Upper lobe of right lung (tissue), 1 donor: ENCODE measurements around the gene MEIKIN. TPM values are rescaled to one million over a fixed set of nuclear protein-coding genes. Genes with fewer than 3 reads are reported as not detected.

Experiments
- ATAC-seq: fragments of 200-7000 bp; cut with Tn5 transposase; one replicate; pipeline ENCODE4 v1.9.1; 2020; ENCODE audit warnings: mild to moderate bottlenecking, moderate library complexity
- DNase-seq: peaks from one replicate; pipeline ENCODE4 v3.0.0-alpha.2; 2020
- H3K27ac ChIP-seq: fragments of 200-600 bp; one replicate; pipeline ENCODE4 v1.8.0; 2022
- H3K27me3 ChIP-seq: fragments of 200-600 bp; one replicate; pipeline ENCODE4 v1.8.0; 2022; ENCODE audit warnings: mild to moderate bottlenecking
- H3K36me3 ChIP-seq: fragments of 200-600 bp; one replicate; pipeline ENCODE4 v1.8.0; 2022
- H3K4me1 ChIP-seq: fragments of 200-600 bp; one replicate; pipeline ENCODE4 v1.8.0; 2022
- H3K4me3 ChIP-seq: fragments of 200-600 bp; one replicate; pipeline ENCODE4 v1.8.0; 2022; ENCODE audit warnings: mild to moderate bottlenecking
- H3K9me3 ChIP-seq: fragments of 200-600 bp; one replicate; pipeline ENCODE4 v1.8.0; 2022
- CTCF ChIP-seq: fragments of 200-600 bp; IDR thresholded peaks from one replicate; pipeline ENCODE4 v1.8.0; 2022; ENCODE audit warnings: antibody characterized with exemption
- intact Hi-C: fragments of 100-400 bp; cut with DNase I; formaldehyde crosslinking; loops from one replicate; pipeline ENCODE4 v1.11.0; 2022
- total RNA-seq: library from RNA; stranded (reverse); fragmentation: NEBNext Ultra II Directional; extraction: Animal tissue kit (Norgen Biotek cat#: 25700); gene quantifications from one replicate; pipeline ENCODE4 v1.2.1, GENCODE V29; 2021
- donor health status: DM: no; HTN: yes; CAD: no; lungs with severe emphysema.

The MEIKIN gene
- total RNA-seq, 1 donor from 2014 or later = not detected

DNA sequence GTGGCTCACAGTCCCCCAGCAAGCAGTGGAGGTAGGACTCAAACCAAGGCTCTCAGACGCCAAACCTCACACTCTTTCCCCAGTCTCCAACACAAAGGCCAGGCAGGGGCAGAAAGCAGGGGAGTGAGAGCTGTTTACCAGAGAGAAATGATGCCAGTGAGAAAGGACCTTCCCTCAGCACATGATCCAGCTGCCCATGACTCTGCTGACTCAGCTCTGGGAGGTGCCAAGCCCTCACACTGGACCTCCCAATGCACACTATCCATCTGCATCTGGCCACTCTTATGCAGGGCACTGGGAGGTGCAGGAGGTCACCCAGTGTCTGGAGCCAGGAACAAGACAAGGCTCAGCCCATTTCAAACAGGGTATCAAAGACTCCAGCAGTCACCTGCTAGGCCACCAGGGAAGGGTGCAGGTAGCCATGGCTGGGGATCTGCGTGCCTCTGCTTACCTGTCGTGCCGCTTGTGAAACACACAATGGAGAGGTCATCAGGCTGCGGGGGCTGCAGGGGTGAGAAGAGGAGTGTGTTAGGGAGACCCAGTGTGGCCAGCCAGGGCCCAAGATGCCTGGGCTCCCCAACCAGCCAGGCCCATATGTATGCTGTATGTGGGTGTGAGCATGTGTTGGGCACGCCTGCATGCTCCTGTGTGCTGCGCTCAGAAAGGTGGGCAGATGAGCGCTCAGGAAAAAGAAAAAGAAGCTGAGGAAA is 39.6 kb upstream of the MEIKIN start:
- no peak for ATAC-seq
- Histone ChIP-seq H3K4me3 (no peak overlapping the region), H3K4me1 (peaks cover 3% of the 10 kb centered on the region), H3K27ac (no peak overlapping the region), H3K27me3 (no peaks in the 10 kb centered on the region), H3K36me3 (no peaks in the 10 kb centered on the region), H3K9me3 (no peaks in the 10 kb centered on the region)
- TF ChIP-seq CTCF = no peak
- DNase-seq = no peak
- intact Hi-C loops = no loop called here

DNA sequence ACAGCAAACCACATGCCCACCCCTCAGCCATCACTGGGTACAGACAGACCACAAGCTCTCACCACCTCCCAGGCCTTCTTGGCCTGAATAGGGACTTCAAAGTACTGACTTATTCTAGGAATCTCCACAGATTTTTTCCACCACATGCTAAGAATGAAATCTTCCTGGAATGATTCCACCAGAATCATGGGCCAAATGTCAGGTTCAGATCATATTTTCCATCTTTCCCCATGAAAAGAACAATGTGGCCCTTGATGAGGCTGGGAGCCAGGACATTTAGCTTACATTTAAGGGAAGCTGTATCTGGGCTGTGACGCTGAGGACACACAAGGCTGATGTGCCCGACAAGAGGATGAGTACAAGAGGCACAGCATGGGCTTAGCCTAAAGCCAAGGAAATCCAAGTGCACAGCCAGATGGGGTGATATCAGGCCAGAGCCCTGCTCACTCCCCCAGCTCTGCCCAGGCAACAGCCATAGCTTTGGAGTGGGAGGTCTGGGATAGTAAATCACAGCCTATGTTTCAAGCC is 37.8 kb upstream of the MEIKIN start:
- peaks cover 3% of the 10 kb centered on the region for H3K4me1 ChIP-seq
- no peak for ATAC-seq
- no peaks in the 10 kb centered on the region for H3K9me3 ChIP-seq
- no peak for TF ChIP-seq CTCF
- peak; percentile 4 for DNase-seq
- intact Hi-C loops = no loop called here
- H3K36me3 ChIP-seq = no peaks in the 10 kb centered on the region
- H3K27ac ChIP-seq = no peak overlapping the region
- no peak overlapping the region for H3K4me3 ChIP-seq
- H3K27me3 ChIP-seq = no peaks in the 10 kb centered on the region

- Histone ChIP-seq H3K4me3 (no peak overlapping the region), H3K36me3 (no peaks in the 10 kb centered on the region), H3K9me3 (no peaks in the 10 kb centered on the region), H3K27ac (no peak overlapping the region), H3K4me1 (peaks cover 3% of the 10 kb centered on the region), H3K27me3 (no peaks in the 10 kb centered on the region)
- no peak for DNase-seq
- ATAC-seq = no peak
- intact Hi-C loops = no loop called here
- TF ChIP-seq CTCF = no peak
These were observed 36.1 kb upstream of the MEIKIN start for GRCh38 chr5:131981516-131981915.

DNA sequence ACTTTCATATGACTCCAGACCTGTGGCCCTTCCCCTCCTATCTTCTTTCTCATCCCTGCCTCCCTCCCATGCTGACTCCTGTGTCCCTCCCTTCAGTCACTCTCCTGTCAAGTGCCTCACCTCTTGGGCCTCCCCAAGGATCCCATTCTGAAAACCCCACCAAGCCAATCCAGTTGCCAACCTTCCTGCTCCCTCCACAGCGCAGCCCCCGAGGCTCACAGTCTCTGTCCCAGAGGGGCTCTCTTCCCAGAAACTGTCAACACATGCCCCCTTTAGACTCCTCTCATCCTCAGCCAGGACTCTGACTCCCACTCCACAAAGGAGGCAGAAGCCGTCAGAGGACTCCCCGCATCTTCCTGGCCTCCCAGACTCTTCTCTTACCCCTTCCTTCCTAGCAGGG is 35.2 kb upstream of the MEIKIN start:
- Histone ChIP-seq H3K36me3 (no peaks in the 10 kb centered on the region), H3K9me3 (no peaks in the 10 kb centered on the region), H3K27me3 (no peaks in the 10 kb centered on the region), H3K4me3 (no peak overlapping the region), H3K4me1 (peaks cover 3% of the 10 kb centered on the region), H3K27ac (no peak overlapping the region)
- DNase-seq = peak; percentile 46
- no peak for ATAC-seq
- no peak for TF ChIP-seq CTCF
- intact Hi-C loops = no loop called here

- no peaks in the 10 kb centered on the region for H3K27me3 ChIP-seq
- ATAC-seq = no peak
- DNase-seq = peak; percentile 16
These were observed 34.4 kb upstream of the MEIKIN start for GRCh38 chr5:131979816-131980215.

More at GRCh38 chr5:131979816-131980215, 34.4 kb upstream of the MEIKIN start:
- intact Hi-C loops = loop anchor here (2.0 kb wide), 1 partner anchor 173 kb away; no protein-coding TSS in a partner anchor
- H3K4me1 ChIP-seq = peaks cover 3% of the 10 kb centered on the region
- H3K4me3 ChIP-seq = no peak overlapping the region
- no peaks in the 10 kb centered on the region for H3K36me3 ChIP-seq
- H3K27ac ChIP-seq = no peak overlapping the region
- no peak for TF ChIP-seq CTCF
- no peaks in the 10 kb centered on the region for H3K9me3 ChIP-seq
